Measurements from ENCODE around the gene CLDN5. TPM values are rescaled to one million over a fixed set of nuclear protein-coding genes. Genes with fewer than 3 reads are reported as not detected.

CLDN5 gene
- total and polyA plus RNA-seq, 4 donors = 157 to 548 (median 364) TPM

GRCh38 chr22:19527861-19528417 lies 3.7 kb upstream of the CLDN5 start:
- H3K9me3 ChIP-seq (ENCODE audit: control insufficient read depth in 4 of 4, insufficient read depth in 3 of 4, low read length in 3 of 4) = peaks cover 0 to 5% (median 0%) of the 10 kb centered on the region in 4 donors
- WGBS, 2 donors = 76 to 81% methylated on average over 17 of the region's 17 CpGs
- DNase-seq = no peak
- H3K4me3 ChIP-seq = no peak overlapping the region
- ATAC-seq (ENCODE audit: insufficient read depth, low FRiP score) = no peak
- H3K4me1 ChIP-seq (ENCODE audit: control insufficient read depth in 5 of 5, insufficient read depth in 5 of 5, low read length in 5 of 5) = peaks cover 0 to 22% (median 10%) of the 10 kb centered on the region in 5 donors
- peaks cover 0 to 8% (median 6%) of the 10 kb centered on the region in 3 donors for H3K27me3 ChIP-seq (ENCODE audit: control insufficient read depth in 3 of 3, insufficient read depth in 3 of 3, low read length in 2 of 3)
- no peaks in the 10 kb centered on the region for H3K36me3 ChIP-seq (ENCODE audit: control insufficient read depth in 4 of 4, insufficient read depth in 4 of 4, low read length in 4 of 4)
- H3K9ac ChIP-seq (ENCODE audit: insufficient read depth in 1 of 2, low read length in 2 of 2) = no peak overlapping the region
- TF ChIP-seq, protein P1, sequence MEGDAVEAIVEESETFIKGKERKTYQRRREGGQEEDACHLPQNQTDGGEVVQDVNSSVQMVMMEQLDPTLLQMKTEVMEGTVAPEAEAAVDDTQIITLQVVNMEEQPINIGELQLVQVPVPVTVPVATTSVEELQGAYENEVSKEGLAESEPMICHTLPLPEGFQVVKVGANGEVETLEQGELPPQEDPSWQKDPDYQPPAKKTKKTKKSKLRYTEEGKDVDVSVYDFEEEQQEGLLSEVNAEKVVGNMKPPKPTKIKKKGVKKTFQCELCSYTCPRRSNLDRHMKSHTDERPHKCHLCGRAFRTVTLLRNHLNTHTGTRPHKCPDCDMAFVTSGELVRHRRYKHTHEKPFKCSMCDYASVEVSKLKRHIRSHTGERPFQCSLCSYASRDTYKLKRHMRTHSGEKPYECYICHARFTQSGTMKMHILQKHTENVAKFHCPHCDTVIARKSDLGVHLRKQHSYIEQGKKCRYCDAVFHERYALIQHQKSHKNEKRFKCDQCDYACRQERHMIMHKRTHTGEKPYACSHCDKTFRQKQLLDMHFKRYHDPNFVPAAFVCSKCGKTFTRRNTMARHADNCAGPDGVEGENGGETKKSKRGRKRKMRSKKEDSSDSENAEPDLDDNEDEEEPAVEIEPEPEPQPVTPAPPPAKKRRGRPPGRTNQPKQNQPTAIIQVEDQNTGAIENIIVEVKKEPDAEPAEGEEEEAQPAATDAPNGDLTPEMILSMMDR (IDR thresholded peaks at IDR 0.05; ENCODE audit: control extremely low read depth, extremely low read depth) = no peak
- peak overlapping the region in 1 of 2 donors; percentile 16 for H3K27ac ChIP-seq (ENCODE audit: low read depth in 1 of 2, low read length in 1 of 2)

DNA sequence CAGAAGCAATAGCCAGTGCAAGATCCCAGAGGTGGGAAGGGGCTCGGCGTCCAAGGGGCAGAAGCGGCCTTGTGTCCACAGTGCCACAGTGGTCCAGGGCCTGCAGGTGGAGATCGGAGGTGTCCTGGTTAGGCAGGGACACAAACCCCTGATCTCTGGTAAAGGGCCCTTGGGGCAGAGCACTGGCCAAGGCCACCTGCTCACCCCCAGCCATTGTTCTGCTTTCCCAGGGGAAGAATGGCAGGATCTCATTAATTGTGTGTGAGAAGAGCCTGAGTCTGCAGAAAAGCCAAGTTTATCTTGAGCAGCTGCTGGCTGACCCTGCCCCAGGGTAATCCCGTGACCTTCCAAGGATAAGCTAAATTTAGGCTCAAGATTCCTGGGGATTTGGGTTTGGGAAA lies 3.1 kb upstream of the CLDN5 start:
- peak in 1 of 3 donors; percentile 23 for DNase-seq
- 77 to 87% methylated on average over 5 of the region's 5 CpGs for WGBS, 2 donors
- H3K27me3 ChIP-seq (ENCODE audit: control insufficient read depth in 3 of 3, insufficient read depth in 3 of 3, low read length in 2 of 3) = peaks cover 0 to 11% (median 6%) of the 10 kb centered on the region in 3 donors
- H3K4me1 ChIP-seq (ENCODE audit: control insufficient read depth in 5 of 5, insufficient read depth in 5 of 5, low read length in 5 of 5) = peaks cover 0 to 24% (median 10%) of the 10 kb centered on the region in 5 donors
- no peak overlapping the region for H3K9ac ChIP-seq (ENCODE audit: insufficient read depth in 1 of 2, low read length in 2 of 2)
- peak overlapping the region in 1 of 2 donors; percentile 94 for H3K27ac ChIP-seq (ENCODE audit: low read depth in 1 of 2, low read length in 1 of 2)
- TF ChIP-seq, protein P1 (IDR thresholded peaks at IDR 0.05; ENCODE audit: control extremely low read depth, extremely low read depth) = no peak
- no peak for ATAC-seq (ENCODE audit: insufficient read depth, low FRiP score)
- no peak overlapping the region for H3K4me3 ChIP-seq
- peaks cover 0 to 5% (median 0%) of the 10 kb centered on the region in 4 donors for H3K9me3 ChIP-seq (ENCODE audit: control insufficient read depth in 4 of 4, insufficient read depth in 3 of 4, low read length in 3 of 4)
- peaks cover 0 to 6% (median 0%) of the 10 kb centered on the region in 4 donors for H3K36me3 ChIP-seq (ENCODE audit: control insufficient read depth in 4 of 4, insufficient read depth in 4 of 4, low read length in 4 of 4)

- Histone ChIP-seq H3K36me3 (ENCODE audit: control insufficient read depth in 4 of 4, insufficient read depth in 4 of 4, low read length in 4 of 4) (peaks cover 0 to 6% (median 0%) of the 10 kb centered on the region in 4 donors), H3K9me3 (ENCODE audit: control insufficient read depth in 4 of 4, insufficient read depth in 3 of 4, low read length in 3 of 4) (peaks cover 0 to 5% (median 0%) of the 10 kb centered on the region in 4 donors), H3K4me1 (ENCODE audit: control insufficient read depth in 5 of 5, insufficient read depth in 5 of 5, low read length in 5 of 5) (peaks cover 0 to 24% (median 10%) of the 10 kb centered on the region in 5 donors), H3K27ac (ENCODE audit: low read depth in 1 of 2, low read length in 1 of 2) (peak overlapping the region in 1 of 2 donors; percentile 94), H3K4me3 (no peak overlapping the region), H3K9ac (ENCODE audit: insufficient read depth in 1 of 2, low read length in 2 of 2) (no peak overlapping the region), H3K27me3 (ENCODE audit: control insufficient read depth in 3 of 3, insufficient read depth in 3 of 3, low read length in 2 of 3) (peaks cover 0 to 11% (median 6%) of the 10 kb centered on the region in 3 donors)
- TF ChIP-seq, protein P1 (IDR thresholded peaks at IDR 0.05; ENCODE audit: control extremely low read depth, extremely low read depth) = no peak
- DNase-seq (no peak), ATAC-seq (ENCODE audit: insufficient read depth, low FRiP score) (no peak)
- WGBS, 2 donors = 83 to 84% methylated on average over 7 of the region's 7 CpGs
Observed at GRCh38 chr22:19526702-19527111, 2.5 kb upstream of the CLDN5 start.
